HEK293T (cell line): ENCODE data around the gene FNTB.

Source experiments
- CTCF ChIA-PET: fragments of 350-600 bp; formaldehyde crosslinking; extraction: SDS; loops from one replicate; lab custom pipeline; 2021; ENCODE audit warnings: antibody characterized with exemption, inconsistent platforms; lab: Yijun Ruan, JAX
- POLR2A ChIA-PET: fragments of 350-600 bp; formaldehyde crosslinking; extraction: SDS; loops from one replicate; lab custom pipeline; 2020; ENCODE audit warnings: antibody characterized with exemption, inconsistent platforms; lab: Yijun Ruan, JAX
- DNase-seq: peaks from one replicate; pipeline ENCODE4 v3.0.0; 2012; ENCODE audit warnings: mixed read lengths; ENCODE audit errors: extremely low spot score
- ARNT ChIP-seq: fragments of 450-650 bp; IDR thresholded peaks from 2 replicates; pipeline ENCODE4 v1.6.1; 2017; ENCODE audit warnings: mild to moderate bottlenecking
- BHLHE40 ChIP-seq: fragments of 450-650 bp; IDR thresholded peaks from 2 replicates; pipeline ENCODE4 v1.6.1; 2016; ENCODE audit warnings: mild to moderate bottlenecking, moderate library complexity, borderline replicate concordance
- CTBP1 ChIP-seq: fragments of 450-650 bp; IDR thresholded peaks from 2 replicates; pipeline ENCODE4 v1.6.1; 2016; ENCODE audit warnings: borderline replicate concordance
- ELF4 ChIP-seq: fragments of 450-650 bp; IDR thresholded peaks from 2 replicates; pipeline ENCODE4 v1.6.1; 2017; ENCODE audit warnings: antibody characterized with exemption
- FOXA1 ChIP-seq: fragments of 450-650 bp; IDR thresholded peaks from 2 replicates; pipeline ENCODE4 v1.6.1; 2016; ENCODE audit warnings: mild to moderate bottlenecking
- FOXK2 ChIP-seq: fragments of 450-650 bp; IDR thresholded peaks from 2 replicates; pipeline ENCODE4 v1.6.1; 2016; ENCODE audit warnings: mild to moderate bottlenecking
- FOXM1 ChIP-seq: fragments of 450-650 bp; IDR thresholded peaks from 2 replicates; pipeline ENCODE4 v1.6.1; 2017; ENCODE audit warnings: mild to moderate bottlenecking, borderline replicate concordance
- HDGF ChIP-seq: fragments of 450-650 bp; IDR thresholded peaks from 2 replicates; pipeline ENCODE4 v1.6.1; 2017; ENCODE audit warnings: antibody characterized with exemption, borderline replicate concordance
- L3MBTL2 ChIP-seq: fragments of 450-650 bp; conservative IDR thresholded peaks from 2 replicates; pipeline ENCODE4 v1.6.1; 2016; ENCODE audit warnings: mild to moderate bottlenecking
- LEF1 ChIP-seq: fragments of 450-650 bp; IDR thresholded peaks from 2 replicates; pipeline ENCODE4 v1.6.1; 2017; ENCODE audit warnings: mild to moderate bottlenecking, borderline replicate concordance
- NFRKB ChIP-seq: fragments of 450-650 bp; IDR thresholded peaks from 2 replicates; pipeline ENCODE4 v1.6.1; 2016; ENCODE audit warnings: mild to moderate bottlenecking, moderate library complexity
- SP1 ChIP-seq: fragments of 450-650 bp; IDR thresholded peaks from 2 replicates; pipeline ENCODE4 v1.6.1; 2017
- SUZ12 ChIP-seq: fragments of 450-650 bp; IDR thresholded peaks from 2 replicates; pipeline ENCODE4 v1.6.1; 2016; ENCODE audit warnings: mild to moderate bottlenecking
- TARDBP ChIP-seq: fragments of 450-650 bp; IDR thresholded peaks from 2 replicates; pipeline ENCODE4 v1.6.1; 2016
- ZNF384 ChIP-seq: fragments of 450-650 bp; IDR thresholded peaks from 2 replicates; pipeline ENCODE4 v1.6.1; 2016
- TF ChIP-seq, protein P1 (sequence below): fragments of 450-650 bp; IDR thresholded peaks from 2 replicates; pipeline ENCODE4 v1.6.1; 2016

The FNTB gene

DNA sequence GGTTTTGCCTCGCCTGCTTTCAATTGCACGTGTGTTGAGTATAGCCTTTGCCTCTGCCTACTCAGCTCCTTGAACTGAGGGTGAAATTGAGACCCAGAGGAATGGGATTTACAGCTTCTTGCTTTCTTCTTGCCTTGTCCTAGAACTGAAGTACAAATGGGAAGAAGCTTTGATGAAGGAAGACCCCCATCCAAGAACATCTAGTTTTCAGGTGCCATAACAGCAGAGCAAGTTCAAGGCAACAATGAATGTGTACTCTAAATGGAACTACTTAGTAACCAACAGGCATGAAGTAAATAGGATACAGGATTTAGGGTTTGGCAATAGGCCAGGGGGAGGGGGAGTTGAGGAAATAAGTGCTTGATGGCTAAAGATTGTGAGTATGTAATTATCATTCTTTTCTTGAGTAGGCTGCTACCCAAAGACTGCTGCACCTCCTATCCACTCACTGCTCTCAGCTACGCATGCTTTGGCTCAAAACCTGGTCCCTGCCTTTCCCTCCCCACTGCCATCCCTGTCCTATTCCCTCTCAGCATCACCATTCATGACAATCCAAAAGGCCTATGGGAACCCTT lies 46.3 kb upstream of the FNTB start:
- ChIA-PET CTCF (no interaction called here), POLR2A (no interaction called here)
- no peak for TF ChIP-seq ARNT
- TF ChIP-seq LEF1: no peak
- no peak for TF ChIP-seq FOXK2
- no peak for TF ChIP-seq NFRKB
- no peak for TF ChIP-seq L3MBTL2
- no peak for TF ChIP-seq HDGF
- no peak for TF ChIP-seq ZNF384
- TF ChIP-seq SUZ12: no peak
- no peak for TF ChIP-seq SP1
- no peak for TF ChIP-seq FOXM1
- TF ChIP-seq BHLHE40: no peak
- TF ChIP-seq TARDBP: no peak
- no peak for TF ChIP-seq FOXA1
- no peak for TF ChIP-seq CTBP1
- TF ChIP-seq, protein P1, sequence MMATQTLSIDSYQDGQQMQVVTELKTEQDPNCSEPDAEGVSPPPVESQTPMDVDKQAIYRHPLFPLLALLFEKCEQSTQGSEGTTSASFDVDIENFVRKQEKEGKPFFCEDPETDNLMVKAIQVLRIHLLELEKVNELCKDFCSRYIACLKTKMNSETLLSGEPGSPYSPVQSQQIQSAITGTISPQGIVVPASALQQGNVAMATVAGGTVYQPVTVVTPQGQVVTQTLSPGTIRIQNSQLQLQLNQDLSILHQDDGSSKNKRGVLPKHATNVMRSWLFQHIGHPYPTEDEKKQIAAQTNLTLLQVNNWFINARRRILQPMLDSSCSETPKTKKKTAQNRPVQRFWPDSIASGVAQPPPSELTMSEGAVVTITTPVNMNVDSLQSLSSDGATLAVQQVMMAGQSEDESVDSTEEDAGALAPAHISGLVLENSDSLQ: no peak
- no peak for TF ChIP-seq ELF4
- no peak for DNase-seq

DNA sequence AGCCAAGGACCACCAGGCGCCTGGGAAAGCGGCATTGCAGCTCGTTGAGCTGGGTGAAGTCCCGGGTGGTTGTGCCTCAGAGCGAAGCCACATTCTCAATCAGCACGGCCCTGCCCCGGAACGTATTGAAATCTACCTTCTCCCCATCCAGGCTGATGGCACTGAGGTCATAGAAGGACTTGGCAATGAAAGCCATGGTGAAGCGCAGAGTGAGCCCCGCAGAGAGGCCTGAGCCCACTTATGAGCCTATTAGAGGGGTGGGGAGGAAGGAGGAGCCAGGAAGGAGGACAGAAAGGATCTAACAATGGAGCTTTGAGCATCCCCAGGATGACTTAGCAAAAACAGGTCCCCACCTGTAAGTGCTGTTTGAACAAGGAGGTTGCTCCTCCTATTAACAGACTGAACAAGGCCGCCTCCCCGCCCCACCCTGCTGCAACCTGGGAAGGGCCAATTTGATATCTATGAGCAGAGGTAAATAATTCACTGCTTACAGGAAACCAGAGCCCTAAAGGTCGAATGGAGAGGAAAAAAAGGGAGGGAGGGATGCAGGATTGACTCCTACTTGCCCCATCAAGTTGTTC lies 44.1 kb upstream of the FNTB start, which contains the start of gene GPX2:
GPX2 (minus strand) TSS at position 215 of the 581 bp plus-strand sequence; CDS start at position 196, 19 bp downstream.
- no peak for DNase-seq
- ChIA-PET CTCF (no interaction called here), POLR2A (no interaction called here)
- TF ChIP-seq FOXA1: no peak
- no peak for TF ChIP-seq ZNF384
- TF ChIP-seq NFRKB: no peak
- TF ChIP-seq, protein P1: no peak
- TF ChIP-seq SP1: no peak
- TF ChIP-seq FOXK2: no peak
- TF ChIP-seq FOXM1: no peak

DNA sequence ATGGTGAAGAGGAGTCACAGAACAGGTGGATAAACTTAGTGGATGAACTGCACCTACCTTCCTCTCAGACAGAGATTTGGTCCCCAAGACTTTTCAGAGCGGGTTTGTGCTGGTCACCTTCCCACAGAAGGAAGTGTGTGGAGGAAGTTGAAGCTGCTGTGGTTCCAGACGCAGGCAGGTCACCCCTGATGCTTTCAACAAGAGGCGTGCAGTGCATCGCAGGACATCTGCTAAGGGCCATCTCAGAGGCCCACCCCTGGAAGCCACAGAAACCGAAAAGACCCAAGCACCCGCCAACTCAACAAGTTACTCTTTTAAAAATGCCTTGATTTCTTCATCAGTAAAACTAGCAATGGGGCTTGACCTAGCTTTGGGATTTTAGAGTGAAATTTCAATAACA lies 43.1 kb upstream of the FNTB start:
- no peak for DNase-seq
- CTCF ChIA-PET: interaction anchor here (0.9 kb wide), 1 partner anchor 24 kb away, joined by 3 read pairs; no protein-coding TSS in a partner anchor
- TF ChIP-seq ELF4 (no peak), ARNT (no peak), NFRKB (no peak), FOXM1 (no peak), LEF1 (no peak), BHLHE40 (no peak)
- POLR2A ChIA-PET: interaction anchor here (1.1 kb wide), 1 partner anchor 43 kb away, joined by 3 read pairs; the partner anchor contains the start of gene FNTB

DNA sequence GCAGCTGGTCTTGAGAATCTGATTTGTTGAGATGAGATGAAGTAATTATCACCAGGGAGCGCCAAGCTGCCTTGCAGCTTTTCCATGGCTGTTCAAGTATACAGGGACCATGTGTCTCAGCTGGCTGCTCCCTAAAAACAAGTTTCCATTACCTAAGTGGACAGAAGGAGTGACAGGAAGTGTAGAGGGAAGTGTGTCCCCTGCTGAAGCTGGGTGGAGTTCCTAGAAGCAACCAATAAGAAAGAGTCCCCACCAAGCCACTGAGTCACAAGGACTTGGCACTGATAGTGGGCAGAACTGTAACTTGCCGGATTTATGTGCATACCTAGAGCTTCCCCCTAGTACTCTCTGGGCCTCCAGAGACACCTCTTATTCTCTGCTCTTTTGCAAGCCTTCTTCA lies 42.7 kb upstream of the FNTB start:
- TF ChIP-seq FOXM1 (no peak), ARNT (no peak), TARDBP (no peak), SUZ12 (no peak)
- DNase-seq: no peak
- POLR2A ChIA-PET: interaction anchor here (1.1 kb wide), 1 partner anchor 43 kb away, joined by 3 read pairs; the partner anchor contains the start of gene FNTB
- CTCF ChIA-PET: interaction anchor here (0.9 kb wide), 1 partner anchor 24 kb away, joined by 3 read pairs; no protein-coding TSS in a partner anchor

DNA sequence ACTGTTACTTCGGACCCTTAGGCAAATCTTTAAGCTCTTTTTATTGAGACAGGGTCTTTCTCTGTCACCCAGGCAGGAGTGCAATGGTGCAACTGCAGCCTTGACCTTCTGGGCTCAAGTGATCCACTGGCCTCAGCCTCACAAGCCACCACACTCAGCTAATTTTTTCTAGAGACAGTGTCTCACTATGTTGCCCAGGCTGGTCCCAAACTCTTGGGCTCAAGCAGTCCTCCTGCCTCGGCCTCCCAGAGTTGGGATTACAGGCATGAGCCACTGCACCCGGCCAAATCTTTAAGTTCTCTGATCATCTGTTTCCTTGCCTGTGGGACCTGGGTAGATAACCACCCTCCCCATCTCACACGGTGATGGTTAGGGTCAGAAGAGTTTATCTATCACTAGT lies 41.8 kb upstream of the FNTB start:
- no peak for DNase-seq
- POLR2A ChIA-PET: no interaction called here
- CTCF ChIA-PET: no interaction called here
- TF ChIP-seq ZNF384 (no peak), CTBP1 (no peak), SP1 (no peak), LEF1 (no peak), SUZ12 (no peak), ARNT (no peak), NFRKB (no peak)

DNA sequence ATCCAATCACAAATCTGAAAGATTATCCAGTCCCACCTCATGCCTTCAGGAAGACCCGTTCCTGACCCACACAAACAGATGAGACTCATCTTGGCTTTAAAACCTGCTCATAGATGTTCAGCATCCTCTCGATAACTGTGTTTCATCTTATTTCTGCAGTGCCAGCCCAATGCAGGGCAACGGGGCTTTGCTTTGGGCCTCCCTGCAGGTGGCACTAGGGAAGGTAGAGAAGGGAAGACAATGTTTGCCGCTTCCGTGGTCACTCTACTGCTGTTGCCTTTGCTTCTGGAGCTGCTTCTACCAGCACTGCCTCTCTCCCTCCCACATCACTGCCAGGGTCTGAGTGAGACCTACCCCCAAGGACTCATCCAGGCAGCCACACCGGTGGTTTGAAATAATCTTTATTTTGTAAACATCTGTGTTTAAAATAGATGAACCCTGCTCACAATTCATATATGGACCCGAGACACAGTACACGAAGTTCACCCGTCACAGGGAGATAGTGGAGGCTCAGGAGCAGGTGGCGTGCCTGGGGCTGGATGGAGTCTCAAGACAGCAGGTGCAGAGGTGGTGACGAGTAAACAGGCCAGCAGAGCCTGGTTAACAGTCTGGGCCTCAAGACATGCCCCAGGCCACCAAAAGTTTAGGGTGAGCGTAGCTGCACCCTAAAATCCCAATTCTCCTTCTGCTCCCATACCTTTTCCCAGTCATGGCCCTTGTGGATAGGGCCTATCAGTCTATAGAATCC lies 41.1 kb upstream of the FNTB start:
- DNase-seq: no peak
- POLR2A ChIA-PET: no interaction called here
- CTCF ChIA-PET: no interaction called here
- no peak for TF ChIP-seq ARNT
- no peak for TF ChIP-seq SP1
